NCI-H1105 (cell line): ENCODE data around the gene SCGB3A2.

Experiments used
- DNase-seq: peaks from one replicate; lab custom pipeline; 2025; lab: John Stamatoyannopoulos, UW

SCGB3A2 gene

GRCh38 chr5:147878066-147878759 lies at the start of gene SCGB3A2:
SCGB3A2 (plus strand) TSS chr5:147878711; CDS start chr5:147878804, 93 bp downstream.
- no peak for DNase-seq

GRCh38 chr5:147830035-147830434 lies 48.5 kb upstream of the SCGB3A2 start:
- DNase-seq, result no peak

- no peak for DNase-seq
These were observed 47.0 kb upstream of the SCGB3A2 start, which contains the start of gene SPINK1 for GRCh38 chr5:147831465-147831864. SPINK1 (minus strand) TSS chr5:147831671; CDS start chr5:147831577, 94 bp downstream.

- DNase-seq, result no peak
These were observed 46.0 kb upstream of the SCGB3A2 start for GRCh38 chr5:147832541-147832940.

- DNase-seq, result no peak
These were observed 43.1 kb upstream of the SCGB3A2 start for GRCh38 chr5:147835386-147835798.

GRCh38 chr5:147836439-147836838 lies 42.1 kb upstream of the SCGB3A2 start:
- DNase-seq, result no peak

GRCh38 chr5:147842869-147843268 lies 35.6 kb upstream of the SCGB3A2 start:
- DNase-seq, result no peak

GRCh38 chr5:147844846-147845245 lies 33.7 kb upstream of the SCGB3A2 start:
- no peak for DNase-seq

GRCh38 chr5:147845618-147846017 lies 32.9 kb upstream of the SCGB3A2 start:
- DNase-seq, result no peak

GRCh38 chr5:147849226-147849625 lies 29.3 kb upstream of the SCGB3A2 start:
- no peak for DNase-seq

GRCh38 chr5:147851578-147851977 lies 26.9 kb upstream of the SCGB3A2 start:
- DNase-seq, result no peak

- no peak for DNase-seq
These were observed 26.1 kb upstream of the SCGB3A2 start for GRCh38 chr5:147852365-147852764.

- no peak for DNase-seq
These were observed 25.0 kb upstream of the SCGB3A2 start for GRCh38 chr5:147853372-147853987.

- no peak for DNase-seq
These were observed 24.2 kb upstream of the SCGB3A2 start for GRCh38 chr5:147854331-147854730.

GRCh38 chr5:147854894-147855773 lies 23.4 kb upstream of the SCGB3A2 start:
- DNase-seq, result no peak

- DNase-seq, result no peak
These were observed 22.8 kb upstream of the SCGB3A2 start for GRCh38 chr5:147855774-147856069.

GRCh38 chr5:147856801-147857200 lies 21.7 kb upstream of the SCGB3A2 start:
- DNase-seq, result no peak

GRCh38 chr5:147857302-147858129 lies 21.0 kb upstream of the SCGB3A2 start:
- DNase-seq, result peak; percentile 14

- no peak for DNase-seq
These were observed 19.9 kb upstream of the SCGB3A2 start for GRCh38 chr5:147858565-147858964.

GRCh38 chr5:147859962-147860640 lies 18.4 kb upstream of the SCGB3A2 start:
- DNase-seq, result no peak

- peak; percentile 9 for DNase-seq
These were observed 17.9 kb upstream of the SCGB3A2 start for GRCh38 chr5:147860641-147861025.
